HG03520 (cell line): ENCODE results near the gene TNRC6B.

ENCODE experiments used
- ATAC-seq: cut with Tn5 transposase; IDR thresholded peaks from one replicate; pipeline ENCODE4 v1.9.1; 2021; ENCODE audit warnings: mild to moderate bottlenecking, moderate library complexity; ENCODE audit not compliant: unreplicated experiment

TNRC6B gene

DNA sequence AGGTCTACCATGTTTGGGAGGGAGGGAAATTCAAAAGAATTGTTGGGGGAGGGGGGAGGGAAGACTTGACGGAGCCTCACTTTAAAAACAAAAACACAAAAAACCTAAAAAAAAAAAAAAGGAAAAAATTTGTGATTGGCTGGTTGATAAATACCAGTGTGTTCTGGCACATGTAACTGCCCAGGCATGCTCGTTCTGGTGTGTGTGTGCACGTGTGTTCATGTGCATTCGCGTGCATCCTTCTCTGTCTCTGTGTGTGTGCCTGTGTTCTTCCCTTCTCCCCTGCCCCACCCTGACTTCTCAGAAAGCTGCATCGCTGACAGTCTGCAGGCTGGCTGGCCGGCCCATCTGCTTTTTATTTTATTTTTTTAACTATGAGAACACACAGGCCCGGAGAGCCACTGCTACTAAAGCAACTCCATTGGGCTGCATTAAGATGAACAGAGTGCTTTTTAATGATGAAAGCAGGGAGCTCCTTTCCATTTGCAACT, 146.0 kb downstream of the TNRC6B start:
- ATAC-seq, result no peak

DNA sequence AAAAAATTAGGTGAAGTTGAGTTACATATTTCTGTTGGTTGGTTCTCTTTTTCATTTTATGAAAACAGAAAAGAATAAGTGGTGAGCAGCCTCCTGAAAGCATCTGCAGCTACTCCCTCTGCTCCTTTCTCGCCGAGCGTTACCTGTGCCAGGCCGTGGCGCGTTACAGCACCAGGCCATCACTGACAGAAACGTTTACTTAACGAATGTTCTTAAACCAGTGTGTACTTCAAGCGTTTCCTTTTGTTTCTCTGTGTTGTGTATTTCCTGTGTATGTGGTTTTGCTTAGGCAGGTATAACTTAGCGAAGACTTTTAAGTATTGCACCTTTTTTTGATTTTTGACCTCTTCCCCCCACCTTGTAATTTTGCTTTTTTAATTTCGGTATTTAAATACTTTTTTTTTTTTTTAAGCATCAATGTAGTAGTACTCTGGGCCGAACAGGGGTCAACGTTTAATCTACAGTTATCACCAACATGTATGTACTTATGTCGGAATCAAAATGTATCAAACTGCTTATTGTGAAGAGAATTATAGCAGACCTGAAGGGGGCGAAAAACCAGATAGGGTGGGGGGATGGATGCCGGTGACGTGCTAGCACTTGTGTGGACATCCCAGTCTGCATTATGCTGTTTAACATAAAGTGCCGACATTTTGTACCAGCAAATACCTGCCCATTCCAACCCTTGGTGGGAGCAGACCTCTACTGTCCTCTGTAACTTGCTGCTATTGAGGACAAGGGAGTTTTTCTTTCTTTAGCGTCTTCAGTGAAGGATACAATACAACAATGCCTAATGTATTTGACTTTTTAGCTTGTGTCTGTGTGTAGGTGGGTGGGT, 147.0 kb downstream of the TNRC6B start:
- no peak for ATAC-seq

DNA sequence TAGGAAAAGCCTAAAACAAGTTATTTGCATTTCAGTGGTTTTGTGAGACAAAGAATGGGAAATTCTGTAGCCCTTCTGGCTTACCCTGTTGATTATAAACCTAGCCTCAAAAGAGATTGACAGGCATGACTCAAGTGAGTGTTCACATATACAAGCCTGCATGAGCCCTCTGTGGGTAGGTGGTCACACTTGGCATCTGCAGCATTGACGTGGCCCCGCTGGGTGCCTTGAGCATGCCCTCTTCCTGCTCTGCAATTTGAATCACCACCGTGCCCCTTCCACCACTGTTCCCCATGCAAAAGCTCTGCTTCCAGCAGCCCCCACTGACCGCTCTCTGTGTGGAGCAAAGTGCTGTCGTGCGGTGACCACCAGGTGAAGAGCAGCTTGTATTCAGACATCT, 147.6 kb downstream of the TNRC6B start:
- no peak for ATAC-seq

DNA sequence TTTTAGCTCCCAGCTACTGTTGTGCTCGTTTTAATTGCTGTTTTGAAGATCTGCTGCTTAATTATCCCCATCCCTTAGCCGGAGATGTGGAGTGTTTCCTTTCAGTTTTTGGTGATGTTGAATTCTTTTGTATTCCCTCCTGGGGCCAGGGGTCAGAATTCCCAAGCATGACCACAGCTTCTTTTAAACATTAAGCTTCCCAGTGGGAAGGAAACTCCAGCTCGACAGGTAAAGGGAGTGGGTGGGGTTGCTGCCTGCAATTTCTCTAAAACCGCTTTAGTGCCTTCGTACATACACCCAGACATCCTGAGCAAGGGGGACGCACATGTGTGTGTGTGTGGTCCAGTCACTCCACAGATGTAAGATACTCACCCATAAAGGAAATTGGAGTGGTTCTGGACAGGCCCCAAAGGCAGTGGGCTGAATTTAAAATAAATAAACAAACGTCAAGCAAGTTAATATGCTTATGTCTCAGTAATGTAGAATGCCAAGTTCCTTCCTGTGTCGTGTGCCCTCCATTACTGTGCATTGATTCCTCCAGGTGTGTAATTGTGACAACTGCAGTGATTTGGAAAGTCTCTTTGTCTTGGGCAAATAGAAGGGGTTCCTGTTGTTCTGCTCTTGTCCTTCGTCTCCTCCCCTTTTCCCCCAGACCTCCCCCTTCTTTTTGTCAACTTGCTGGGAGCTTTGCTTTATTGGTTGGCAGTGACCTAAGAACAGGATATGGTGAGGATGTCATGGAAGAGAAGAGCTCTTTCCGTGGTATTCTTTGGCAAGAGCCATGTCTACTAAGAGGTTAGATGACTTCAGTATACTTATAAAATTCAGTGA, 149.4 kb downstream of the TNRC6B start:
- no peak for ATAC-seq

DNA sequence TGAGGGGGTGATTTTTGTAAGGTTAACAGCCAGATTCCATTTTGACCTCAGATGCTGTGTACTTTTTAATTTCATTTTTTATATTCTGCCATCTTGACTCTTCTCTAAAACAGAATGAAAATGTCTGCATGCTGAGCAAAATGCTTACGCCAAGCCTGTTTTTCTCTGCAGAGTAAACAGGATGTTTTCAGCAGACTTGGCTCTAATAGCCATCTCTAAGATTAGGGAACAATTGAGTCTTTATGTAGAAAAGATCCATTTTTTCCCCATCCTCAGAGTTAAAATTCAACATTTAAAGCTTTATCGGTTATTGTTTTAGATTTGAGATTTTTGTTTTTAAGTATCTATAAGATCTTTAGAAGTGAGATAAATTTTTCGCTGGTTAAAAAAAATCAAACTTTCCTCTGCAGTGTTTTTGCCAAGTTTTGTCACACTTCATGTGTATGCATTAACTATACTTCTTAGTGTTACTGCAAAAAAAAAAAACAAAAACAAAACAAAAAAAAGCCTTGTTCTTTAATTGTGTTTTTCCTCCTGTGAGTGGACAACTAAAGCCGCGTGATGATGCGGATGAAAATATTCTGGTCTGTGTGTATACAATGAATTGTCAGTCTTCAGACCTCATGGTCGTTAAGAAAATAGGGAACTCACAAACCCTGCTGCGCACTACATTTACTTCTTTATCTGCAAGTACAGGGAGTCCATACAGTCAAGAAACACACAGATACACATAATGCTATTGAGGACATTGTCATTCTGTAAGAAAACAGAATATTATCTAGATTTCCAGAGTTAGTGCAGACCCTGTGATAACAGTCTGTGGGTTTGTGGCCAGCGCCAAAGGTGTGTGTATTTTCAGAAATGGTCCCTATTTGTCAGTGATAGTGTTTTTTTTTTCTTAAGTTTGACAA, 151.1 kb downstream of the TNRC6B start:
- no peak for ATAC-seq

- no peak for ATAC-seq
Measured at GRCh38 chr22:40329466-40329865, 151.7 kb downstream of the TNRC6B start.

- ATAC-seq, result no peak
Measured at GRCh38 chr22:40330086-40330485, 152.4 kb downstream of the TNRC6B start.

GRCh38 chr22:40330615-40331014, 152.9 kb downstream of the TNRC6B start:
- no peak for ATAC-seq

DNA sequence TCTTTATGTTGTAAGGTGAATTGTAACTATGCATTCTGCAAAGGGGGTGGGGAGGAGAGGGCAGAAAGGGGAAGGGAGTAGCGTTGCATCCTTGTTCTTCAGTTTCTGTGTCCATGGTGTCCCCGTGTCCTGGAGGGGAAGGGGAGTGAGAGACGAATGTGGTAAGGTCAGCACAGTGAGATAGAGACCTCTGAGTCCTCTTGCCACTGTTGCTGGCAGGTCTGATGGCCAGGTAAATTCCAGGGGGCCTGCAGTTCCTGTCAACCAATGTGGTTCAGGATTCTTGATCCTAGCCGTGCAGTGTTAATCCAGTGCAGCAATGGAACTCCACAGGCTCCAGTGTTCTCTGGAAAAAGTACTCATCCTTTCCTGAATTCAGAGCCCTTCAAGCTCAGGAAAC, 154.0 kb downstream of the TNRC6B start:
- ATAC-seq, result no peak

- ATAC-seq, result no peak
Measured at GRCh38 chr22:40332319-40332781, 154.6 kb downstream of the TNRC6B start.

DNA sequence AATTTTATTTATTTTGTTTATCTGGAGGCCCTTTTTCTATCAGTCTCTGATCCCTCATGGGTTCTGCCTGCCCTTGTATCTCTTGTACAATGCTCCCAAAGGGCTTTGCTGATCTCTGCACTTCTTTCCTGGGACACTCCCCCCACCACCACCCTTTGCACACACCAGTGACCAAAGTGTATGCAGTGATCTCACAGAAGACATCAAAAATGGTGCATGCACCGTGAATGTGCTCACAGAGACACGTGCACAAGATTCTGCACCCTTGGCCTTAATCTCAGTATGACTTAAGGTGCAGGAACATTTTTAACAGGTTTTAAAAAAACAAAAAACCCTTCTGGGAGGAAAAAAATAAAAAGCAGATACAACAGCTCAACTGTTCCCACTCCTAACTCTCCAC, 156.3 kb downstream of the TNRC6B start:
- no peak for ATAC-seq

DNA sequence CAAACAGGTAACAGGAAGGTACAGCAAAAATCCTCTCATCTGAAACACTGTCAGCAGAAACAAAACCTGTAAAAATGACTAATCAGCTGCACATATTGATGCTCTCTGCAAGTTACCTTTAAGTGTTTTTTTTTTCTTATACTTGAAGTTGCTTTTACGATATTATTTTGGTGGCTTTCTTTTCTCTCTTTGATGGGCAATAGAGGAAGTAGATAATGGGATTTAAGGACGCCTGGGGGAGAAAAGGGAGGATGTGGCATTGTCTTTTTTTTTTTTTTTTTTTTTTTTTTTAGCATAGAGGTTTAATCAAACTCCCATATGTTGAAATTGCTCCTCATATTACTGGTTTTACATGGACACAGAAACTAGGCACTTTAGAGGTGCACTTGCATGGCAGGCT, 157.2 kb downstream of the TNRC6B start:
- ATAC-seq, result no peak

DNA sequence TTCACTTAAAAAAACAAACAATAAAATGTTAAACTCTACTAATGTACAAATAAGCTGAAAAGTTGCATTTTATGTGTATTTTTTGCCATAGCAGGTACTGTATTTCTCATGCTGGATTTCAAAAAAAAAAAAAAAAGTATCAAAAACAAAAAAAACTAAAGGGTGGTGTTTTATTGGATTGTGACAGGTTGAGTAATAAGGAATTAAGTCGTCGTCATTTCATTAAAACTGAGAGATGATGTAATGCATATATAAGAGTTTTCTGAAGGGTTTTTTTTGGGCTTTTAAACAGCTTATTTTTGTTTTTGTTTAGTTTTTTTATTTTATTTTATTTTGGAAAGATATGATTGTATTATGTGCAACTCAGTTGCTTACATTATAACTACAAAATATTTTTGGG, 157.6 kb downstream of the TNRC6B start:
- ATAC-seq, result no peak

DNA sequence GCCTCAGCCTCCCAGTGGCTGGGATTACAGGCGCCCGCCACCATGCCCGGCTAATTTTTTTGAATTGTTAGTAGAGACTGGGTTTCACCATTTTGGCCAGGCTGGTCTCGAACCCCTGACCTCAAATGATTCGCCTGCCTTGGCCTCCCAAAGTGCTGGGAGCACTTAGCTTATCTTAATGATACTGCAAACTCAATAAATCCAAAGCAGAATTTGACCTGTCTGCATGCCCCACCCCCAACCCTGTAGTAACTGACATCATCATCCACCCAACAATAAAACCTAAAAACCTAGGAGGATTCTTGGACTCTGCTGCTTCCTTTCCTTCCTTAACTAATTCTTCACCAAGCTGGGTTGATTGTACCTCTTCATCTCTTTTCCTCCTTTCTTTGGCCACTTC, 162.3 kb downstream of the TNRC6B start:
- no peak for ATAC-seq

DNA sequence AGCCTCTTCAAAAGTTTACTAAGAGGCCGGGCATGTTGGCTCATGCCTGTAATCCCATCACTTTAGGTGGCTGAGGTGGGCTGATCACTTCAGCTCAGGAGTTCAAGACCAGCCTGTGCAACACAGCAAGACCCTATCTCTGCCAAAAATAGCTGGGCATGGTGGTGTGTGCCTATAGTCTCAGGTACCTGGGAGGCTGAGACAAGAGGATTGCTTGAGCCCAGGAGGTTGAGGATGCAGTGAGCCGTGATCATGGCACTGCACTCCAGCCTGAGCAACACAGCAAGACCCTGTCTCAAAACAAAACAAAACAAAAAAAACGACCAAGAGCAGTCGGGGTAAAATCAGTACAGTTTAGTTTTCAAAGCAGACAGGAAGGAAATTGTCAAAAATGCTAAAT, 163.9 kb downstream of the TNRC6B start:
- no peak for ATAC-seq

GRCh38 chr22:40342521-40342920, 164.8 kb downstream of the TNRC6B start:
- ATAC-seq, result no peak

- no peak for ATAC-seq
Measured at GRCh38 chr22:40345271-40345670, 167.5 kb downstream of the TNRC6B start.

DNA sequence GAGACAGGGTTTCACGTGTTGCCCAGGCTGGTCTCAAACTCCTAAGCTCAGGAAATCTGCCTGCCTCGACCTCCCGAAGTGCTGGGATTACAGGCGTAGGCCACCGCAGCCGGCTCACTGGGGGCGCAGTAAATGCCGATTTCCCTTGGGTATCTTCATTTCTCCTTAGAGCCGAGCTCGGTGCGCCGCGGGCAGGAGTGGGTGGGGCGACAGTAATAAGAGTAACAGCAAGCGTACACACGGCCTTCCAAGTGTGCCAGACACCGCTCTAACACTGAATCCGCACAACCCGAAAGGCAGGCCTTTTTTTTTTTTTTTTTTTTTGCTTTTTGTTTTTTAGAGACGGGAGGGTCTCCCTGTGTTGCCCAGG, 168.1 kb downstream of the TNRC6B start:
- ATAC-seq, result no peak

- peak; percentile 80 for ATAC-seq
Measured at GRCh38 chr22:40346185-40347118, 168.7 kb downstream of the TNRC6B start, which contains the start of gene ADSL. ADSL (plus strand) TSS chr22:40346500; CDS start chr22:40346559, 59 bp downstream.

DNA sequence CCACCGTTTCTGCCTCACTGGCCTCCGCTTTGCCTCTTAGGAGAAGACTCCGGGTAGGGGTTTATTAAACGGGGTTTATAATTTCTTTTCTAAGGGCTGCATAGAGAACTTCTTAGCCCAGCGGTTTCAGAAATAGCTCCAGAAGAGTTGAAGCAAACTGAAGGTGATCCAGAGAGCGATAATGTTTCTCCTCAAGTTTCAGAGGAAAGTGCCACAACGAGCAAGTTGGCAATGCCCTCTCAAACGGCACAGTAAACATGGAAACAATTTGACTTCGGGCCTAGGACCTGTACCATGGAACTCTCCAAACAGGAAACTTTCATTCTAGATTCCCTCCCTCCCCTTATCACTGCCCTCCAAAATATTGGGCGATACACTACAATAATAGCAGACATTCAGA, 169.6 kb downstream of the TNRC6B start:
- no peak for ATAC-seq
